ENCODE data around the gene DCAF15. TPM values are rescaled to one million over a fixed set of nuclear protein-coding genes. Genes with fewer than 3 reads are reported as not detected.

DCAF15 gene
- total and polyA plus RNA-seq, 8 donors = 7.8 to 50.7 (median 12.3) TPM

GRCh38 chr19:13983213-13983889, 31.0 kb downstream of the DCAF15 start:
- 90 to 91% methylated on average over 21 of the region's 21 CpGs for WGBS, 2 donors
- Histone ChIP-seq H3K9me3 (no peaks in the 10 kb centered on the region), H3K4me1 (no peaks in the 10 kb centered on the region), H3K36me3 (peaks cover 0 to 4% (median 0%) of the 10 kb centered on the region in 3 donors), H3K27me3 (no peaks in the 10 kb centered on the region), H3K4me3 (no peak overlapping the region), H3K27ac (no peak overlapping the region)
- peak in 2 of 4 donors; percentile 33 to 59 for ATAC-seq
- FAIRE-seq = no peak
- intact Hi-C loops (cut with DNase I) = no loop called here
- DNase-seq = peak in 2 of 6 donors; percentile 36 to 83
- no peak for TF ChIP-seq CTCF (IDR thresholded peaks at IDR 0.05)

GRCh38 chr19:13984186-13984585, 31.9 kb downstream of the DCAF15 start:
- no peak overlapping the region for H3K27ac ChIP-seq
- ATAC-seq = no peak
- H3K36me3 ChIP-seq = peaks cover 0 to 4% (median 0%) of the 10 kb centered on the region in 3 donors
- H3K4me3 ChIP-seq = no peak overlapping the region
- H3K27me3 ChIP-seq = no peaks in the 10 kb centered on the region
- 64 to 69% methylated on average over 13 to 15 of the region's 15 CpGs for WGBS, 2 donors
- no peaks in the 10 kb centered on the region for H3K9me3 ChIP-seq
- no peak for DNase-seq
- TF ChIP-seq CTCF (IDR thresholded peaks at IDR 0.05) = no peak
- H3K4me1 ChIP-seq = no peaks in the 10 kb centered on the region
- no peak for FAIRE-seq
- intact Hi-C loops (cut with DNase I) = no loop called here

GRCh38 chr19:13984875-13985741, 32.8 kb downstream of the DCAF15 start:
- no peak for ATAC-seq

GRCh38 chr19:13985771-13986347, 33.5 kb downstream of the DCAF15 start:
- Histone ChIP-seq H3K4me3 (no peak overlapping the region), H3K4me1 (no peaks in the 10 kb centered on the region), H3K9me3 (no peaks in the 10 kb centered on the region), H3K27me3 (no peaks in the 10 kb centered on the region), H3K27ac (peak overlapping the region in 3 of 4 donors; percentile 30 to 72 (median 69)), H3K36me3 (peaks cover 0 to 5% (median 0%) of the 10 kb centered on the region in 3 donors)
- 77 to 78% methylated on average over 10 of the region's 10 CpGs for WGBS, 2 donors
- DNase-seq = no peak
- TF ChIP-seq CTCF (IDR thresholded peaks at IDR 0.05) = no peak
- no peak for FAIRE-seq
- ATAC-seq = peak in 1 of 4 donors; percentile 1
- intact Hi-C loops (cut with DNase I) = no loop called here

More at GRCh38 chr19:13984875-13985741, 32.8 kb downstream of the DCAF15 start:
- H3K9me3 ChIP-seq = no peaks in the 10 kb centered on the region
- no peaks in the 10 kb centered on the region for H3K27me3 ChIP-seq
- FAIRE-seq (no peak), DNase-seq (no peak)
- intact Hi-C loops (cut with DNase I) = no loop called here
- TF ChIP-seq CTCF (IDR thresholded peaks at IDR 0.05) = no peak
- peak overlapping the region in 1 of 4 donors; percentile 69 for H3K27ac ChIP-seq
- 91 to 92% methylated on average over 25 of the region's 25 CpGs for WGBS, 2 donors
- no peak overlapping the region for H3K4me3 ChIP-seq
- H3K4me1 ChIP-seq = no peaks in the 10 kb centered on the region
- peaks cover 0 to 4% (median 0%) of the 10 kb centered on the region in 3 donors for H3K36me3 ChIP-seq

All from pancreas (tissue), 10 donors.